GM19467 (cell line): ENCODE data around the gene PYGO2.

Experiments
- ATAC-seq: cut with Tn5 transposase; IDR thresholded peaks from one replicate; pipeline ENCODE4 v1.9.1; 2021; ENCODE audit warnings: mild to moderate bottlenecking, moderate library complexity; ENCODE audit not compliant: unreplicated experiment

PYGO2 gene

DNA sequence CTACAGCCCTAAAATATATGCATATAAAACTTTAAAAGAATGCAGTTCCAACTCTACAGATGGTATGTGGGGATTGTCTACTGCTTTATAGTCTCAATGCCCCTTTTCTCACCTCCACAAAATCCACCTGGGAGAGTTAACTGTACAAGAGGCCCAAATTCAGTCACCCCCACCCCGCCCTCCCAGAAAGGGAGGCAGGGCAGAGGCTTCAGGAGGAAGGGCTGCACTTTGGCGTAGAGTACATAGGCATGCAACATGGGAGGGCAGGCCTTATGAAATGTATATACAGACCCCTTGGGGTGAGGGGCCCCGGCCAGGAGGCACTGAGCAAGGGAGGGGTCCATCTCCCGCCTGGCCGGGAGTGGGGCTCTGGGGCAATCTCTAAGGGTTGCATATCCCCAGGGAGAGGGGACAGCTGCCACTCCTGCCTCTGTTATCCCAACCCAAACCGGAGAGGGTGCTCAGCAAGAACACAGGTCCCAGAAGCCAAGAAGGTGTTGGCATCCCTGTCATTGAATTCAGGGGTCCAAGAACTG, 1.3 kb upstream of the PYGO2 start:
- no peak for ATAC-seq

DNA sequence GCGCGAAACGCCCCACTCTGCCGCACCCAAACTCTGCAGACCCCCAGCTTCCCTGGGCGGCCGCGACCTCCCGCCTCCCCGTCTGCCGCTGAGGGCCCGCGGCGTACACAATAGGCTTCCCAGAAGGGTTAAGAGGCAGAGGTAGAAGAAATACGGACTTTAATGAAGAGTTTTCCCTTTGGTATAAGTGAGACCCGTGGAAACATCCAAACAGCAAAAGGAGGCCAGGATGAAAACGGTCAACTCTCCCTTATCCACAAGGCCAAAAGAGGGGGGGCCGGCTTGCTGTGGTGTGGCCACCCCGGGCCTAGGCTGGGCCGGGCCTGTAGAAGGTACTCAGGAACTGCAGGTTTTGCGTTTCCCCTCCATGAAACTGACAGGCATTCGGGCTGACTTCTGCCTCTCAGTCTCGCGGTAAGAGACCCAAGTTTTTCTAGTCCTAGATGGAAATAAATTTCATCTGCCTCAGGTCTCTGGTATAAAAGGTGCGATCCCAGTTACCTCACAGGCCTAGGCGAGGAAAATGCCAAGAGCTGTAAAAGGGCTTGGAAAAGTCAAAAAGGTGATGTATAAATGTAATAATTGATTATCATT, 671 bp upstream of the PYGO2 start:
- peak; percentile 18 for ATAC-seq

DNA sequence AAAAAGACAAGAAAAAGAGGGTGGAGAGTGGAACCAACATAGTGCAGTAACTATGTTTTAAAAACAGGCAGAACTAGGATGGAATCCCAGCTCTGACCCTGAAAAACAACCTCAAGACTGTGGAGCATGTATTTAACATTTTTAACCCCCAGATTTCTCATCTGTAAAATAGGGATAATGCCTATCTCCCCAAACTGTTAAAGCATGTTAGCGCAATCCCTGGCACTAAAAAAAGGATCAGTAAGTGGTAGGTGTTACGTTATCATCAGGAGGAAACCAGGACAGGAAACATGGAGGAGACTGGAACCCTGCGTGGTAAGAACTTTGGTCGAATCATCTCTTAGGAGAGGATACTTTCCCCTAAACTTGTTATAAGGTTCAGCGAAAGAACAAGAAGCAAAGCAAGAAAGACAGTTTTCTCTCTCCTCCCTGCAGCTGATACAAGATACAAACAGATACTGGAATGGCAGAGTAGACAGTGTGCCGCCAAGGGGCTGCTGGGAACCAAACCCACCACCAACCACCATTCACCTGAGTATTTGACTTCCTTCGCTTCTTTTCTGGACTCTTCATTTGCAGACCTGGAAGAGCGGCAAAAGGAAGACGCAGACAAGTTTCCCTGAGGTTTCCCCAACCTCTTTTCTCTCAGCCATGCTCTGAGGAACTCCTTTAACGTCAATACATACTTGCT, 991 bp downstream of the PYGO2 start:
- no peak for ATAC-seq

DNA sequence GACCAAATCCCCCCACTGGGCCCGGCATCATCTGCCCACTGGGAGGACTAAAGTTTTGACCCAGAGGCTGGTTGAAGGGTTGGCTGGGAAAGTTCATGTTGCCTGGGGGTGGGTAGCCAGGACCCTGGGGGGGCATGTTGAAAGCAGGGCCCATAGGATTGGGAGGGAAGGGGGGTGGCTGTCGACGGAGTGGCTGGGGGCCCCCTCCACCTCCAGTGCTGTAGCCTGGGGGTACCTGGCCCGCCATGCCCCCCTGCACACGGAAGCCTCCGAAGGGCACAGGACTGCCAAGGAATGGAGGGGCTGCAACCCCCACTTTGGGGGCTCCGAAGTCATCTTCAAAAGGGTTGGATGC, 2.2 kb downstream of the PYGO2 start:
- ATAC-seq = no peak

DNA sequence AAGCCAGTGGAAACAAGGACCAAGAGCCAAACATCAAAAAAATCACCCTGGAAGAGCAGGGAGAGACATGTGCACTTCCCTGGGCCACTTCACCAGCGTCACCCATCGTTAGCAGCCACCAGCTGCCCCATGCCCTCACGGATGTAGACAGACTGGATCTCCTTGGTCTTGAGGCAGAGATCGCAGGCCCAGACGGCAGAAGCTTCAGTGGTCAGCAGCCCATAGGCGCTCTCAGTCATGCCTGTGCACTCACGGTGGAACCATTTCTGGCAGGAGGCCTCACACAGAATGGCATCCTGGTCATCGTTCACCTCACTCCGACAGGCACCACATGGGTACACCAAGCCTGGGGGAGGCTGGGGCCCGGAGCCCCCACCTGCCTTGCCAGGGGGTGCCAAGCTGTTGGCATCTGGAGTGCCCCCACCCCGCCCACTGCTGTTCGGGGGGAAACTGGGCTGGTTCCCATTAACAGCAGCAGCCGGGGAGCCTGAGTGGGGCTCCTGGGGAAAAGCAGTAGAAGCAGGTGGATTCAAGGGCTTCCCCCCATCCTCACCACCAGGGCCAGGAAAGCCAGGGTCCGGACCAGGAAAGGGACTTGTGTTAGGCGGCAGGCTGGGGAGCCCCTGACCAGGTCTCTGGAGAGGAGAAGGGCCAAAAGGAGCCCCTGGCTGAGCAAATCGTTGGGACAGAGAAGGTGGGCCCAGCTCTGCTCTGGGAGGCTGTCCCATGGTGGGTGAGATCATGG, 2.7 kb downstream of the PYGO2 start:
- ATAC-seq = no peak

DNA sequence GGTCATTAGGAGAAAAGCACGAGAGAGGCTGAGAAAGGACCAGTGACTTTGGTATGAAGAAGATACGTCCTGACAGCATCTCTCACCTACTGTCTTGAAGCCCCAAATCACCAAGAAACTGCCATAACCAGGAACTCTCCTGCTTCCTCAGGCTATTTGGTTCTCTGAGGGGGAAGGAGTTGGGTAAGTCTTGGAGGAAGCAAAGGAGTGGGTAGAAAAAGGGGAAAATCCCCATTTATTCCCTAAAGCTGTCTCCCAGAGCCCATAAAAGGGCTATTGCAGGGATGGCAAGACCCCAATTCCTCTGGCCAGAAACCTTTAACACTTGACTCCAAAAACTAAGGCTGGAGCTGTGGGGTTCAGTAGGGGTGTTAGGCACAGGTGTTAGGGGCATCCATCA, 3.5 kb downstream of the PYGO2 start:
- ATAC-seq = no peak

DNA sequence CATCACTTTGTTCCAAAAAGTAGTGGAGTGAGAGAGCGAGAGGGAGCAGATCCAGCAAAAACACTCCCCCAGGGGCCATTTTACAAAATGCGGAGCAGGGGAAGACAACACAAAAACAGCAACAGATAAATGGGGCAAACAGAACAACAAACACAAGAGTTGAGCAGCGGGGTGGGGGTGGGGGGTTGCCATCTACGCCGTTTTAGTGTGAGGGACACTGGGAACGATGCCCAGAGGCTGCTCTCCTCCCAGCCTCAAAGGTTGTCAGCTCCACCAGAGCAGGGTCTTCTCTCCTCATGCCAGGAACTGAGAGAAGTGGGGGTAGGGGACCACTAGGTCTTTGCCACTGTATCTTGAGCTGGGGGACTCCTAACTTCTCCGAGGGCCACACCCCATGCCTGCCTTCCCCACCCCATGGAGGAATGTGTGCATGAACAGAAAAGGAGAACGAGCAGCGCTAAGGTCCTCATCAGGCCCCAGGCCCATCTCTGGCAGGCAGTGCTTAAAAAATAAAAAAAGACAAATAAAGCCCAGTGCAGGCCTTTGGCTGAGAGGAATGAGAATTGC, 4.4 kb downstream of the PYGO2 start:
- no peak for ATAC-seq

DNA sequence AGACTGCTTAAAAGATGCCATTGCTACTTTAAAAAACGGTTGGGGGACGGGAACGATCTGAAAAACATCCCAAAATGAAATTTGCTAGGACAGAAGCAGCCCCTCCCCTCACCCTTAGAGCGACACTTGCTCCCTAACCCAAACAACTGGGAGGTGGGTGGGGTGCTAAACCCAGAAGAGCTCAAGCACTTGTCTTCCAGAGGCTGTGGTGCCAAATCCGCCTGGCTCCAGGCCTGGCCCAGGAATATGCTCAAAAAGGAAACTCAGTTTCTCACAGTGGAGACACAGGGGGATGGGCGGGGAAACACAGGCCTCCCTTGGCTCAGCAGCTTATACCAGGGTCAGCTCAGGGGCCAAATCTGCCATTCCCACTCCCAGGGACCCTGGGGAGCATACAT, 5.0 kb downstream of the PYGO2 start:
- ATAC-seq = no peak

DNA sequence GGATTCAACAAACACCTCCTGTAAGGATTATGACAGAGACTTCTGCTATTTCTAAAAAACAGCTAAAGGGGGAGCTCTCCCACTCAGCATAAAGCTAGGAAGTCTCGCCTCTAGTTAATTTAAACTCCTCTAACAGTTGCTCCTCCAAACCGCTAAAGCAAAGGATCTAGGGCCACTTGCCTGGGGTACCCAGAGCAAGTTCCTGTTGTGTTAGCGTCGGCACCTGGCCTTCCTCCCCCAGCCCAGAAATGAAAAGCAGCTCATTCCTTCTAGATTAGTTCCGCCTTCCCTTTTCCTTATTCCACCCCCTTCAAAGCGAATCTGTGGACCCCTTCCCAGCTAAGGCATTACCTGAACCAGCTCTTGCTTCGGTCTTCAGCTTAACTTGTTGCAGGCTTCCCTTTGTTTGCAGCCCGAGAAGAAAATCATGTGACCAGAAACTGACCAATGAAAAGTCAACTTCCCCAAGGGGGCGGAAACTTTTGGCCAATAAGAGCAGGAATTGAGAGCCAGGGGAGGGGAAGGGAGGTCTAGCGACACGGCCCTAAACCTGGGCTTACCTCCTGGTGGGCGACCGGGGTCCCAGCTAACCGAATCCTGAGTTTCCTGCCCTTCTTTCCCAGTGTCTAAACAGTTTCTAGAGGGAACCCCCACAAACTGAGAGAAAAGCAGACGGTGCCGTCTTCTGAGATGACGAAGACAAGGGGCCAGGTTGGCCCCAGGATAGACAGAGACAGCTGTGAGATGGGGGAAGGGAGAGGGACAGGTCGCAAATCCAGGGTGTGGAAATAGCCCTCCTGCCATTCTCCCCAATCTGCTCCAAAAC, 5.7 kb downstream of the PYGO2 start, which contains the start of gene PBXIP1:
Gene PBXIP1 (minus strand): TSS at position 382 of the 826 bp plus-strand sequence. CDS start 2,378 bp downstream, outside the sequence.
- ATAC-seq = peak; percentile 54

DNA sequence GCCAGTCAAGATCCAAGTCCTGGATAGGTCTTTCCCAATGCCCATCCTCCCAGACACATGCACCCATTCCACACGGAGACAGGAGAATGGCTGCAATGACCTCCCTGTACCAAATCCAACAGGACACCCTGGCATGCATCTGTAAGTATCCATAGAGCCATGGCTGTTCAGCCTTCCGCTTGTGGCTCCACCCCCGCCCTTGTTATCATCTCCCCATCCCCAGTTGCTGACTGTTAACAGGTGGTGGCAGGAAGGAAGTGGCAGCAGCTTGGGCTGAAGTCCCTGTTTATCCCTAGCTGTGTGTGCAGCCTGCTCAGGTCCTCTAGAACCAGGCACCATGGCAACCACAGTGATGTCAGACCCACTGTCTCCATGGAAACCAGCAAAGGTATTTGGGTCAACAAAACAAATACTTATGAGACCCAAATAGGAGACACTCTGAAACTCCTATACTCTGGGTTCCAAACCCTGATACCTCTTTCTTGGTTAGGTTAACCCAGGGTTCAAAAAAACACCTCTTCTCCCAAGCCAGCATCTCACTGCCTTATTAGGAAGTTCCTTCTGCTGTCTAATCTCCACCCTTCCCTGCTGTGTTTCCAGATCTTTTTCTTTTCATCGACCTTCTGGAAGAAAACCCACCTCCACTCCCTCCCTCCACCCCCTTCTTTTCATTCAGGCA, 6.4 kb downstream of the PYGO2 start:
- peak; percentile 49 for ATAC-seq

DNA sequence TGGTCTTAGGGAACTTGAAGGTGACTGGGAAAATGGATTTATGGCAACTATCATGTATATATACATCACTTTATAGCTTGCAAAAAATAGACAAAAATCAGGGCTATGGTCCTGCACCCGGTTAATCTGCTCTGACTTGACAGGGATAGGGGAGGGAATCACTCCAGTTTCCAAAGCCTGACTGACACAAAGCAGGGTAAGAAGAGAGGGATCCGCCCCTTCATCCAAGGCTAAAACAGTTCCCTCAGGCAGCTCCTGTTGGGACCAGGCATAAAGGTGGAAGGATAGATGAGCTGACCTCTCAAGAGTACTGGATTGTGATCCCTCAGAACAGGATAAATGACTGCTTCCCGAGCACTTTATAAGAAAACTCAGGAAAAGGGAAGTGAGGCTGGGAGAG, 7.0 kb downstream of the PYGO2 start:
- no peak for ATAC-seq

DNA sequence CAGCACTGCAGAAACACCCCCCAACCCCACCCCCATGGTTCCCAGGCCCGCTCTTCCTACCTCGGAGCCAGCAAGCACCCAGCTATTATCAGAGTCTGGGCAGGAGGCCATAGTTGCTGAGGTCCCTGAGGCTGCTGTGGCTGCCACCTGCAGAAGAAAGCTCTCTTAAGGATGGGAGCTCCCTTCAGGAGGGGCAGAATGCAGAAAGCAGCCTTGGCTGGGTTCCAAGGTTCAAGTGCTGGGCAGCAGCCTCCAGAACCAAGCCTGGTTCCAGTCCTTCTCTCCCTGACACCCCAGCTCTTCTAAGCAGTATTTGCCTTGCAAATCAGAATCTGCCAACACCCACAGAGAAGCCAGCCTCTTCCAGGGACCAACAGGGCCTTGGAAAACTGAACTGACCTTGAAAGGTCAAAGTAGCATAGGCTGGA, 8.0 kb downstream of the PYGO2 start:
- no peak for ATAC-seq

DNA sequence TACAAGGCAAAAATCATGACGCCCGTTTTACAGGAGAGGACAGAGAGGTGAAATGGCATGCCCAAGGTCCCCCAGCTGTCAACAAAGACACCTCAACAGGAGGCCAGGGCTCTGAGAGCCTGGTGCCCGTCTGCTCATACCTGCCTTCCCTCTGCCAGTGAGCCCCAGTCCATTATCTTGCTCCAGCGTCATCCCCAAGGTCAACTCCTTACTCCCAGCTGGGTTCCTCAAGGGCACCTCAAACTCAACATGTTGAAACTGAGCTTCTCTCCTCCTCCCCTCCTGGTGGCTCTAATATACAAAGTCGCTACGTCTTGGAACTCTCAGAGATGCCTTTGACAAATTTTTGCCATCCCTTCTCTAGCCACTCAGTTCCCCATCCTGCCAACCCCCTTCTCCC, 8.9 kb downstream of the PYGO2 start:
- ATAC-seq = no peak

DNA sequence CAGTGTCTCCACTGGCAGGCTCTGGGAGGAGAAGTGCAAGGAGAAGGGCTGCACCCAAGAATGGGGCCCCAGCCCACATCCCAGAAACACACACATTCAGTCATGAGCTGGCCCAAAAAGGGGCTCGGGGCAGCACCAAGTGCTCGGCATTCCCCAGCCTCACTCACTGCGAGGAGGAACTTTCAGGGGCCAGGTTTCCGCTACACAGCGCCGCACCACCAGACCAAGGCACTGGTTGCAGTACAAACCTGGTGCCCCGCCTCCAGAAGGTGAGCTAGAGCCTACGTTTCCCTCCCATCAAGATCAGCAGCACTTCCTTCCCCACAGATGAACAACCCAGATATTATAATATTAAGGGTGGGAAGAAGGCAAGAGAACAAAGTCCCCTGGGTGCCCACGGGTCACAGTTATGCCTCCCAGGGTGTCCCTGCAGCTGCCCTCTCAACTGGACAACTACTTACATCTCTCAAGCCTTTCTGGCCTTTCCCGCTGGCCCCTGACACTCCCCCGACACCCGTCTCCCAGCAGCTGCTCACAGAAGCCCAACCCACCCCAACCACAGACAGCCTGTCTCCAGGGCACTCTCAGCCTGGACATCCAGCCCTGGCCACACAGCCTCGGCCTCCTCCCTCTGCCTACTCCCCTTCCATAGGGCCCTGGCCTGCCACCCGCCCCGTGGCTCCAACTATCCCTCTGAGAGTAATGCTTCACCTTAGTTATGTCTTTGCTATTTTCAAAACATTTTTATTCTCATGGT, 9.5 kb downstream of the PYGO2 start:
- no peak for ATAC-seq

DNA sequence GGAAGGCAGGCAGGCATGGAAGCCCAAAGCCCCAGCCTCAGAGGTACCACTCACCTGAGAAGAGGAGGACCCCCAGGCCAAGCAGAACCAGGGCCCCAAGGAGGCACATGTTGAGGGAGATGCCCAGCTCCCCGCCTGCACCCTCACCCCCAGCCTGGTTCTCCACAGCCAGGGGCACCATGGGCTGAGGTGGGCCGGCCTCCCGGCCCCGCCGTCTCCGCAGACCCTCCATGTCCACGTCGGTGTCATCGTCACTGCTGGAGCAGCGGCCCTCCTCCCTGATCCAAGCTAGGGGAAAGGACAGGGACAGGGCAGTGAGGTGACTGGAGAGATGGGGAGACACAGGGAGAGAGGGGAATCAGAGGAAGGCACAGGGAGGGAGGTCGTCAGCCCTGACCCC, 13.5 kb downstream of the PYGO2 start:
- no peak for ATAC-seq

DNA sequence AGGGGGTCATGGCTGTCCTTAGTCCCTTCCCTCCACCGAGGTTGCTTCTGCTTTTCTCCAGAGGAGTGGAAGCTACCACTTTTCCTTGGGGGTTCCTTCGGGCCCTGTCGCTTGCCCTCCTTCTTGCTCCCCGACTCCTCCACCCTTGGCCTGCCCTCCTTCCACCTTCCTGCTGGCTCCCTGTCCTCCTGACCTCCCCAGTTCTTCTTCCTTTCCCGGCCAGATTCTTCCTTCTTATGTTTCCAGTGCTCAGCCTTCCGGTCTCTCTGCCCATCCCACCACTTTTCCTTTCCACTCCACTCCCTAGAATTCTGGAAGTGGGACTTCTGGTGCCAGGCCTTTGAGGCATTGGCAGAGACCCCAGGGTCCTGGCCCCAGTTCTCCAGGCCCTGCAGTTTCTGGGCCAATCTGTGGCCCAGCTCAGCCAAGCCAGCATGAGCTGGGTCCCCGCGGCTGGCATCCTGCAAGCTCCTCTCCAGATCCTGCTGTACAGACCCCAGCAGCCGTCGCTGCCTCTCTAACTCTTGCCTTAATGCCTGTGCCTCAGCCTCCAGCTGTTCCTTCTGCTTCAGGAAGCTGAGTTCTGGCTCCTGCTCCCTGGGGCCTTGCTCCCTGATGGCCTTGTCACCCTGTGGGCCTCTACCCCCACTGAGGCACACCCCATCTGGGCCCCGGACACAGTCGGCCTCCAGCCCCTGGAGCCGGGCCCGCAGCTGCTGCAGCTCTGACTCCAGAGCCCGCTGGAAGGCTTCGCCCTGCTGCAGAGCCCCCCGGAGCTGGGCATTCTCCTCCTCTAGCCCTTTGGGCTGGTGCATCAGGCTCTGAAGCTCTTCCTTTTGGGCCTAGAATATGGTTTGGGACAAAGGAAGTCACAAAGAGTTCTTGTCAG, 15.4 kb downstream of the PYGO2 start:
- no peak for ATAC-seq

DNA sequence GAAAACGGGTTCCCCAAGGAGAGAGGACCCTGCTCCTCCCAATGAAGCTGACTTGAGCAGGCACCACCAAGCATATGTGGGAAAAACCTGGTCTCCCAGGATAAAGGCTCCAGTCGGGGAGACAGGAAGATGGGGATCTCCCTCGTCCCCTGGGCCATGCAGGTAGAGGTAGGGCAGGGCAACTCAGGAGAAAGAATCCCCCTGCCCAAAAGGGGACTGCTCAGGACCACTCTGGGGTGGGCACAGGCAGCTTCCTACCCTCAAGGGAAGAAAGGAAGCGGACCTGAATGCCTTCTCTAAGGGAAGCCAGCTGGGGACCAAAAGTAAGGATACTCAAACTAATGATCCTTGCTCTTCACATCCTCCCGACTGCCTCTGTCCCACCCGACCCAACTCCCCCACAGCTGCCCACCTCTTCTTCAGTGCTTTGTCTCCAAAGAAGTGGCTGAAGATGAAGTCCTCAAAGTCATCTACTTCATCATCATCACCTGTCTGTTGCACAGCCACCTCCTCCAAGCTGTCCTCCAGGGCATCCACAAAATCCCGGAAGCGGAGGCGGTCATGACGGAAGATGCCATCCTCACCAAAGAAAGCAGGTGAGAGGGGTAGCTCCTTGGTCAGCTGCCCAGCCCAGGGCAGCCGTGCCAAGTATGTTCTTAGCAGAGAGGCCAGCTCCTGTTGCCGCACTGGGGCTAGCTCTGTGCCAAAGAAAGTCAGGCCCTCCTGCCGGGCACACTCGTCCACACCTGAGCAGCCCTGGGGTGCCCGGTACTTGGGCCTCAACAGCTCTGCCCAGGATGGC, 16.2 kb downstream of the PYGO2 start:
- no peak for ATAC-seq
